GM23338 (cell line): ENCODE measurements around the gene FAM78B. TPM values are rescaled to one million over a fixed set of nuclear protein-coding genes. Genes with fewer than 3 reads are reported as not detected.

Experiments used
- ATAC-seq: fragments of 200-7000 bp; cut with Tn5 transposase; 3 replicates; pipeline ENCODE4 v1.9.1; 2020
- DNase-seq: peaks from one replicate; pipeline ENCODE4 v3.0.0-alpha.2; 2015; ENCODE audit warnings: low spot score
- H2AFZ ChIP-seq: fragments of 200-600 bp; sonication (generic); 2 replicates; pipeline ENCODE4 v1.8.0; 2016; ENCODE audit warnings: antibody characterized with exemption, mild to moderate bottlenecking, moderate library complexity
- H3F3A ChIP-seq: fragments of 200-600 bp; sonication (generic); replicated peaks from 2 replicates; pipeline ENCODE4 v1.8.0; 2017; ENCODE audit warnings: antibody characterized with exemption, mixed run types, low read depth
- H3K27ac ChIP-seq: fragments of 200-600 bp; sonication (generic); 2 replicates; pipeline ENCODE4 v1.6.1; 2016; ENCODE audit warnings: low read depth
- H3K27me3 ChIP-seq: fragments of 200-600 bp; sonication (generic); 2 replicates; pipeline ENCODE4 v1.8.0; 2016; ENCODE audit warnings: mild to moderate bottlenecking, mixed run types, moderate library complexity; ENCODE audit not compliant: insufficient read depth
- H3K36me3 ChIP-seq: fragments of 200-600 bp; sonication (generic); 2 replicates; pipeline ENCODE4 v1.8.0; 2016; ENCODE audit warnings: mild to moderate bottlenecking; ENCODE audit not compliant: insufficient read depth
- H3K4me1 ChIP-seq: fragments of 200-600 bp; sonication (generic); 2 replicates; pipeline ENCODE4 v1.8.0; 2016; ENCODE audit warnings: mild to moderate bottlenecking, moderate library complexity; ENCODE audit not compliant: insufficient read depth
- H3K4me2 ChIP-seq: fragments of 200-600 bp; sonication (generic); 2 replicates; pipeline ENCODE4 v1.7.1; 2017; ENCODE audit warnings: mixed run types
- H3K4me3 ChIP-seq: fragments of 200-600 bp; sonication (generic); 2 replicates; pipeline ENCODE4 v1.6.1; 2016; ENCODE audit warnings: mixed run types
- H3K79me2 ChIP-seq: fragments of 200-600 bp; sonication (generic); replicated peaks from 2 replicates; pipeline ENCODE4 v1.8.0; 2017; ENCODE audit warnings: mild to moderate bottlenecking; ENCODE audit not compliant: insufficient read depth
- H3K9me2 ChIP-seq: fragments of 200-600 bp; sonication (generic); 2 replicates; pipeline ENCODE4 v1.8.0; 2017; ENCODE audit not compliant: insufficient read depth
- H4K20me1 ChIP-seq: fragments of 200-600 bp; sonication (generic); replicated peaks from 2 replicates; pipeline ENCODE4 v1.8.0; 2017; ENCODE audit warnings: mild to moderate bottlenecking; ENCODE audit not compliant: insufficient read depth
- H3K27ac Mint-ChIP-seq: 2 replicates; pipeline ENCODE4 v1.8.0; 2020; ENCODE audit warnings: inconsistent platforms, mild to moderate bottlenecking, moderate library complexity, mixed read lengths
- H3K27me3 Mint-ChIP-seq: 3 replicates; pipeline ENCODE4 v1.8.0; 2022; ENCODE audit warnings: low read depth, mild to moderate bottlenecking, moderate library complexity, mixed read lengths, inconsistent platforms; ENCODE audit not compliant: insufficient read depth, poor library complexity
- H3K36me3 Mint-ChIP-seq: 3 replicates; pipeline ENCODE4 v1.8.0; 2021; ENCODE audit warnings: low read depth, mild to moderate bottlenecking, inconsistent platforms, moderate library complexity, mixed read lengths
- H3K4me1 Mint-ChIP-seq: 3 replicates; pipeline ENCODE4 v1.8.0; 2020; ENCODE audit warnings: mild to moderate bottlenecking, inconsistent platforms, mixed read lengths
- H3K4me3 Mint-ChIP-seq: 3 replicates; pipeline ENCODE4 v1.8.0; 2021; ENCODE audit warnings: moderate library complexity, mild to moderate bottlenecking, inconsistent platforms, mixed read lengths
- H3K9me3 Mint-ChIP-seq: 3 replicates; pipeline ENCODE4 v1.8.0; 2020; ENCODE audit warnings: moderate library complexity, mild to moderate bottlenecking, inconsistent platforms, mixed read lengths
- CREB1 ChIP-seq: fragments of 250-450 bp; sonication (Bioruptor Pico); IDR thresholded peaks from 2 replicates; pipeline ENCODE4 v1.5.0; 2020; ENCODE audit warnings: low read depth, mild to moderate bottlenecking, moderate library complexity
- EZH2 ChIP-seq: fragments of 200-600 bp; sonication (generic); IDR thresholded peaks from one replicate; pipeline ENCODE4 v1.8.0; 2017; ENCODE audit warnings: antibody characterized with exemption, mild to moderate bottlenecking, low read depth; ENCODE audit not compliant: unreplicated experiment
- EZH2phosphoT487 ChIP-seq: fragments of 200-600 bp; sonication (generic); IDR thresholded peaks from one replicate; pipeline ENCODE4 v1.8.1; 2018; ENCODE audit warnings: antibody characterized with exemption; ENCODE audit not compliant: unreplicated experiment
- JUNB ChIP-seq: IDR thresholded peaks from one replicate; pipeline ENCODE4 v1.6.1; 2016; ENCODE audit warnings: antibody characterized with exemption; ENCODE audit not compliant: unreplicated experiment
- NANOG ChIP-seq: IDR thresholded peaks from 2 replicates; pipeline ENCODE4 v1.6.1; 2016; ENCODE audit warnings: antibody characterized with exemption, borderline replicate concordance
- POLR2AphosphoS5 ChIP-seq: IDR thresholded peaks from 2 replicates; pipeline ENCODE4 v1.6.1; 2016; ENCODE audit warnings: antibody characterized with exemption, low read depth
- STAT1 ChIP-seq: IDR thresholded peaks from one replicate; pipeline ENCODE4 v1.6.1; 2016; ENCODE audit warnings: antibody characterized with exemption; ENCODE audit not compliant: unreplicated experiment
- ZNF114 ChIP-seq: fragments of 250-450 bp; sonication (Bioruptor Pico); IDR thresholded peaks from 2 replicates; pipeline ENCODE4 v1.5.0; 2020; ENCODE audit warnings: mild to moderate bottlenecking, moderate library complexity
- ZNF331 ChIP-seq: fragments of 250-450 bp; sonication (Bioruptor Pico); IDR thresholded peaks from 2 replicates; pipeline ENCODE4 v1.5.0; 2020; ENCODE audit warnings: low read depth, mild to moderate bottlenecking, moderate library complexity
- polyA plus RNA-seq: library from polyadenylated mRNA; unstranded; fragments of >200 nt; fragmentation: Nextera tagmentation; extraction: Ambion mirVana; gene quantifications from 2 replicates; pipeline ENCODE4 v1.2.1, GENCODE V29; 2016
- total RNA-seq: library from RNA; depleted of rRNA; stranded (reverse); fragments of >200 nt; shearing (Covaris generic); gene quantifications from 2 replicates; pipeline ENCODE4 v1.2.3, GENCODE V29; 2014
- TF ChIP-seq, protein P1 (sequence below): IDR thresholded peaks from 2 replicates; pipeline ENCODE4 v1.6.1; 2016; ENCODE audit warnings: antibody characterized with exemption
- TF ChIP-seq, protein P2 (sequence below): fragments of 250-450 bp; sonication (Bioruptor Pico); IDR thresholded peaks from 2 replicates; pipeline ENCODE4 v1.5.0; 2020; ENCODE audit warnings: mild to moderate bottlenecking, moderate library complexity
- TF ChIP-seq, protein P3 (sequence below): IDR thresholded peaks from one replicate; pipeline ENCODE4 v1.6.1; 2018; ENCODE audit warnings: antibody characterized with exemption; ENCODE audit not compliant: unreplicated experiment
- TF ChIP-seq, protein P4 (sequence below), 2 experiments: fragments of 200-600 bp in 1 of 2; sonication (generic) in 1 of 2; conservative IDR thresholded peaks; 2 replicates each; pipeline versions ENCODE4 v1.5.1 to v1.6.1; 2016 to 2017; ENCODE audit warnings: antibody characterized with exemption in 2 of 2, low read depth in 2 of 2, mild to moderate bottlenecking in 2 of 2, moderate library complexity in 1 of 2

FAM78B gene
- total and polyA plus RNA-seq, 2 experiments from 2014 or later = 1.6 to 4.6 TPM

DNA sequence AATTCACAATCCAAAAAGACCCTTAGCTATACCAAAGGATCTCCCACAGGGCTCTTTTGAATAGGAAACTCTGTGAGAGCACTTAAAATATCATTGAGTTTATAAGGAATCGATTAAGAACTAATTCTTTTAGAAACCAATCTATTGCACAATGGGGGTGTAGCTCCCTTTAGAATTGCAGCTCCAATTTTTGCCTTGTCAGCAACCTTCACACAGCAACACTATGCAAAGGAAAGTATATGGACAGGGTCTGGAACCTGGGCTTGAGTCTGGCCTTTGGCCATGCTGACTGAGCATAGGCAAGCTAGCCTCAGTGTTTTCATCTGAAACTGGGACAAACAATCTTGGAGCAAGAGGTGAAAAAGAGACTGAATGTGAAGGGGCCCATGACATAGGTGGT lies 17.2 kb upstream of the FAM78B start:
- Histone ChIP-seq H3K9me2 (0 out of 2 replicates have a peak, but pooled peaks cover 9% of the 10 kb centered on the region), H3K4me3 (no peak overlapping the region), H3F3A (no peaks in the 10 kb centered on the region), H3K27ac (no peak overlapping the region), H3K27me3 (no peaks in the 10 kb centered on the region), H3K79me2 (no peaks in the 10 kb centered on the region), H3K36me3 (no peaks in the 10 kb centered on the region), H3K4me1 (peaks cover 18% of the 10 kb centered on the region; the same call in 1 of the 2 replicates), H3K4me2 (no peak overlapping the region), H2AFZ (no peak overlapping the region), H4K20me1 (no peaks in the 10 kb centered on the region)
- H3K4me3 Mint-ChIP-seq = no peak overlapping the region
- no peak overlapping the region for H3K27ac Mint-ChIP-seq
- ATAC-seq = no peak
- TF ChIP-seq EZH2phosphoT487 = no peak
- TF ChIP-seq, protein P1, sequence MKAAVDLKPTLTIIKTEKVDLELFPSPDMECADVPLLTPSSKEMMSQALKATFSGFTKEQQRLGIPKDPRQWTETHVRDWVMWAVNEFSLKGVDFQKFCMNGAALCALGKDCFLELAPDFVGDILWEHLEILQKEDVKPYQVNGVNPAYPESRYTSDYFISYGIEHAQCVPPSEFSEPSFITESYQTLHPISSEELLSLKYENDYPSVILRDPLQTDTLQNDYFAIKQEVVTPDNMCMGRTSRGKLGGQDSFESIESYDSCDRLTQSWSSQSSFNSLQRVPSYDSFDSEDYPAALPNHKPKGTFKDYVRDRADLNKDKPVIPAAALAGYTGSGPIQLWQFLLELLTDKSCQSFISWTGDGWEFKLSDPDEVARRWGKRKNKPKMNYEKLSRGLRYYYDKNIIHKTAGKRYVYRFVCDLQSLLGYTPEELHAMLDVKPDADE = no peak
- TF ChIP-seq, protein P2, sequence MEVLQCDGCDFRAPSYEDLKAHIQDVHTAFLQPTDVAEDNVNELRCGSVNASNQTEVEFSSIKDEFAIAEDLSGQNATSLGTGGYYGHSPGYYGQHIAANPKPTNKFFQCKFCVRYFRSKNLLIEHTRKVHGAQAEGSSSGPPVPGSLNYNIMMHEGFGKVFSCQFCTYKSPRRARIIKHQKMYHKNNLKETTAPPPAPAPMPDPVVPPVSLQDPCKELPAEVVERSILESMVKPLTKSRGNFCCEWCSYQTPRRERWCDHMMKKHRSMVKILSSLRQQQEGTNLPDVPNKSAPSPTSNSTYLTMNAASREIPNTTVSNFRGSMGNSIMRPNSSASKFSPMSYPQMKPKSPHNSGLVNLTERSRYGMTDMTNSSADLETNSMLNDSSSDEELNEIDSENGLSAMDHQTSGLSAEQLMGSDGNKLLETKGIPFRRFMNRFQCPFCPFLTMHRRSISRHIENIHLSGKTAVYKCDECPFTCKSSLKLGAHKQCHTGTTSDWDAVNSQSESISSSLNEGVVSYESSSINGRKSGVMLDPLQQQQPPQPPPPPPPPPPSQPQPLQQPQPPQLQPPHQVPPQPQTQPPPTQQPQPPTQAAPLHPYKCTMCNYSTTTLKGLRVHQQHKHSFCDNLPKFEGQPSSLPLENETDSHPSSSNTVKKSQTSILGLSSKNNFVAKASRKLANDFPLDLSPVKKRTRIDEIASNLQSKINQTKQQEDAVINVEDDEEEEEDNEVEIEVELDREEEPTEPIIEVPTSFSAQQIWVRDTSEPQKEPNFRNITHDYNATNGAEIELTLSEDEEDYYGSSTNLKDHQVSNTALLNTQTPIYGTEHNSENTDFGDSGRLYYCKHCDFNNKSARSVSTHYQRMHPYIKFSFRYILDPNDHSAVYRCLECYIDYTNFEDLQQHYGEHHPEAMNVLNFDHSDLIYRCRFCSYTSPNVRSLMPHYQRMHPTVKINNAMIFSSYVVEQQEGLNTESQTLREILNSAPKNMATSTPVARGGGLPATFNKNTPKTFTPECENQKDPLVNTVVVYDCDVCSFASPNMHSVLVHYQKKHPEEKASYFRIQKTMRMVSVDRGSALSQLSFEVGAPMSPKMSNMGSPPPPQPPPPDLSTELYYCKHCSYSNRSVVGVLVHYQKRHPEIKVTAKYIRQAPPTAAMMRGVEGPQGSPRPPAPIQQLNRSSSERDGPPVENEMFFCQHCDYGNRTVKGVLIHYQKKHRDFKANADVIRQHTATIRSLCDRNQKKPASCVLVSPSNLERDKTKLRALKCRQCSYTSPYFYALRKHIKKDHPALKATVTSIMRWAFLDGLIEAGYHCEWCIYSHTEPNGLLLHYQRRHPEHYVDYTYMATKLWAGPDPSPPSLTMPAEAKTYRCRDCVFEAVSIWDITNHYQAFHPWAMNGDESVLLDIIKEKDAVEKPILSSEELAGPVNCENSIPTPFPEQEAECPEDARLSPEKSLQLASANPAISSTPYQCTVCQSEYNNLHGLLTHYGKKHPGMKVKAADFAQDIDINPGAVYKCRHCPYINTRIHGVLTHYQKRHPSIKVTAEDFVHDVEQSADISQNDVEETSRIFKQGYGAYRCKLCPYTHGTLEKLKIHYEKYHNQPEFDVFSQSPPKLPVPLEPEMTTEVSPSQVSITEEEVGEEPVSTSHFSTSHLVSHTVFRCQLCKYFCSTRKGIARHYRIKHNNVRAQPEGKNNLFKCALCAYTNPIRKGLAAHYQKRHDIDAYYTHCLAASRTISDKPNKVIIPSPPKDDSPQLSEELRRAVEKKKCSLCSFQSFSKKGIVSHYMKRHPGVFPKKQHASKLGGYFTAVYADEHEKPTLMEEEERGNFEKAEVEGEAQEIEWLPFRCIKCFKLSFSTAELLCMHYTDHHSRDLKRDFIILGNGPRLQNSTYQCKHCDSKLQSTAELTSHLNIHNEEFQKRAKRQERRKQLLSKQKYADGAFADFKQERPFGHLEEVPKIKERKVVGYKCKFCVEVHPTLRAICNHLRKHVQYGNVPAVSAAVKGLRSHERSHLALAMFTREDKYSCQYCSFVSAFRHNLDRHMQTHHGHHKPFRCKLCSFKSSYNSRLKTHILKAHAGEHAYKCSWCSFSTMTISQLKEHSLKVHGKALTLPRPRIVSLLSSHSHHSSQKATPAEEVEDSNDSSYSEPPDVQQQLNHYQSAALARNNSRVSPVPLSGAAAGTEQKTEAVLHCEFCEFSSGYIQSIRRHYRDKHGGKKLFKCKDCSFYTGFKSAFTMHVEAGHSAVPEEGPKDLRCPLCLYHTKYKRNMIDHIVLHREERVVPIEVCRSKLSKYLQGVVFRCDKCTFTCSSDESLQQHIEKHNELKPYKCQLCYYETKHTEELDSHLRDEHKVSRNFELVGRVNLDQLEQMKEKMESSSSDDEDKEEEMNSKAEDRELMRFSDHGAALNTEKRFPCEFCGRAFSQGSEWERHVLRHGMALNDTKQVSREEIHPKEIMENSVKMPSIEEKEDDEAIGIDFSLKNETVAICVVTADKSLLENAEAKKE (CRISPR knock-in tag) = no peak
- TF ChIP-seq JUNB = no peak
- TF ChIP-seq CREB1 = no peak
- no peak for TF ChIP-seq ZNF114 (CRISPR knock-in tag)
- TF ChIP-seq NANOG = no peak
- TF ChIP-seq ZNF331 (CRISPR knock-in tag) = no peak
- TF ChIP-seq, protein P3, sequence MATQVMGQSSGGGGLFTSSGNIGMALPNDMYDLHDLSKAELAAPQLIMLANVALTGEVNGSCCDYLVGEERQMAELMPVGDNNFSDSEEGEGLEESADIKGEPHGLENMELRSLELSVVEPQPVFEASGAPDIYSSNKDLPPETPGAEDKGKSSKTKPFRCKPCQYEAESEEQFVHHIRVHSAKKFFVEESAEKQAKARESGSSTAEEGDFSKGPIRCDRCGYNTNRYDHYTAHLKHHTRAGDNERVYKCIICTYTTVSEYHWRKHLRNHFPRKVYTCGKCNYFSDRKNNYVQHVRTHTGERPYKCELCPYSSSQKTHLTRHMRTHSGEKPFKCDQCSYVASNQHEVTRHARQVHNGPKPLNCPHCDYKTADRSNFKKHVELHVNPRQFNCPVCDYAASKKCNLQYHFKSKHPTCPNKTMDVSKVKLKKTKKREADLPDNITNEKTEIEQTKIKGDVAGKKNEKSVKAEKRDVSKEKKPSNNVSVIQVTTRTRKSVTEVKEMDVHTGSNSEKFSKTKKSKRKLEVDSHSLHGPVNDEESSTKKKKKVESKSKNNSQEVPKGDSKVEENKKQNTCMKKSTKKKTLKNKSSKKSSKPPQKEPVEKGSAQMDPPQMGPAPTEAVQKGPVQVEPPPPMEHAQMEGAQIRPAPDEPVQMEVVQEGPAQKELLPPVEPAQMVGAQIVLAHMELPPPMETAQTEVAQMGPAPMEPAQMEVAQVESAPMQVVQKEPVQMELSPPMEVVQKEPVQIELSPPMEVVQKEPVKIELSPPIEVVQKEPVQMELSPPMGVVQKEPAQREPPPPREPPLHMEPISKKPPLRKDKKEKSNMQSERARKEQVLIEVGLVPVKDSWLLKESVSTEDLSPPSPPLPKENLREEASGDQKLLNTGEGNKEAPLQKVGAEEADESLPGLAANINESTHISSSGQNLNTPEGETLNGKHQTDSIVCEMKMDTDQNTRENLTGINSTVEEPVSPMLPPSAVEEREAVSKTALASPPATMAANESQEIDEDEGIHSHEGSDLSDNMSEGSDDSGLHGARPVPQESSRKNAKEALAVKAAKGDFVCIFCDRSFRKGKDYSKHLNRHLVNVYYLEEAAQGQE = no peak
- no peak for TF ChIP-seq STAT1
- no peak for TF ChIP-seq EZH2
- TF ChIP-seq POLR2AphosphoS5 = no peak
- TF ChIP-seq, protein P4, sequence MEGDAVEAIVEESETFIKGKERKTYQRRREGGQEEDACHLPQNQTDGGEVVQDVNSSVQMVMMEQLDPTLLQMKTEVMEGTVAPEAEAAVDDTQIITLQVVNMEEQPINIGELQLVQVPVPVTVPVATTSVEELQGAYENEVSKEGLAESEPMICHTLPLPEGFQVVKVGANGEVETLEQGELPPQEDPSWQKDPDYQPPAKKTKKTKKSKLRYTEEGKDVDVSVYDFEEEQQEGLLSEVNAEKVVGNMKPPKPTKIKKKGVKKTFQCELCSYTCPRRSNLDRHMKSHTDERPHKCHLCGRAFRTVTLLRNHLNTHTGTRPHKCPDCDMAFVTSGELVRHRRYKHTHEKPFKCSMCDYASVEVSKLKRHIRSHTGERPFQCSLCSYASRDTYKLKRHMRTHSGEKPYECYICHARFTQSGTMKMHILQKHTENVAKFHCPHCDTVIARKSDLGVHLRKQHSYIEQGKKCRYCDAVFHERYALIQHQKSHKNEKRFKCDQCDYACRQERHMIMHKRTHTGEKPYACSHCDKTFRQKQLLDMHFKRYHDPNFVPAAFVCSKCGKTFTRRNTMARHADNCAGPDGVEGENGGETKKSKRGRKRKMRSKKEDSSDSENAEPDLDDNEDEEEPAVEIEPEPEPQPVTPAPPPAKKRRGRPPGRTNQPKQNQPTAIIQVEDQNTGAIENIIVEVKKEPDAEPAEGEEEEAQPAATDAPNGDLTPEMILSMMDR (conservative IDR thresholded peaks at IDR 0.05; ENCODE audit: low read depth in 2 of 2) = no peak
- H3K4me1 Mint-ChIP-seq = peaks cover 15% of the 10 kb centered on the region
- H3K9me3 Mint-ChIP-seq = no peaks in the 10 kb centered on the region
- no peak for DNase-seq
- no peaks in the 10 kb centered on the region for H3K27me3 Mint-ChIP-seq
- H3K36me3 Mint-ChIP-seq = no peaks in the 10 kb centered on the region
